Measurements from ENCODE around the gene ZNF195.
"Not testable (repeated sequence)": the region's sequence is repeated elsewhere in the genome, so short reads cannot be mapped to it uniquely, and the experiment has no call there.

The ZNF195 gene

GRCh38 chr11:3378426-3379423 is at the start of gene ZNF195:
Gene ZNF195, minus strand, starts transcription at chr11:3379146. Its CDS starts 106 bp downstream, at chr11:3379040.
- peak; percentile 94 to 99 for DNase-seq (ENCODE audit: low read depth in 1 of 2, low spot score in 1 of 2)

- not testable (repeated sequence) for DNase-seq (ENCODE audit: low read depth in 1 of 2, low spot score in 1 of 2)
Measured at GRCh38 chr11:3428076-3428475, 49.1 kb upstream of the ZNF195 start.

- DNase-seq (ENCODE audit: low read depth in 1 of 2, low spot score in 1 of 2), result not testable (repeated sequence)
Measured at GRCh38 chr11:3426541-3426940, 47.6 kb upstream of the ZNF195 start.

- DNase-seq (ENCODE audit: low read depth in 1 of 2, low spot score in 1 of 2), result not testable (repeated sequence)
Measured at GRCh38 chr11:3423928-3424327, 45.0 kb upstream of the ZNF195 start.

- not testable (repeated sequence) for DNase-seq (ENCODE audit: low read depth in 1 of 2, low spot score in 1 of 2)
Measured at GRCh38 chr11:3423138-3423731, 44.3 kb upstream of the ZNF195 start.

GRCh38 chr11:3422380-3423137 is 43.6 kb upstream of the ZNF195 start:
- DNase-seq (ENCODE audit: low read depth in 1 of 2, low spot score in 1 of 2), result peak; percentile 95 to 97

- peak; percentile 11 for DNase-seq (ENCODE audit: low read depth in 1 of 2, low spot score in 1 of 2)
Measured at GRCh38 chr11:3421608-3422379, 42.8 kb upstream of the ZNF195 start.

- DNase-seq (ENCODE audit: low read depth in 1 of 2, low spot score in 1 of 2), result not testable (repeated sequence)
Measured at GRCh38 chr11:3420281-3421042, 41.5 kb upstream of the ZNF195 start.

GRCh38 chr11:3419496-3419895 is 40.5 kb upstream of the ZNF195 start:
- not testable (repeated sequence) for DNase-seq (ENCODE audit: low read depth in 1 of 2, low spot score in 1 of 2)

GRCh38 chr11:3417047-3417446 is 38.1 kb upstream of the ZNF195 start:
- DNase-seq (ENCODE audit: low read depth in 1 of 2, low spot score in 1 of 2), result peak; percentile 16 to 43

GRCh38 chr11:3415301-3415700 is 36.4 kb upstream of the ZNF195 start:
- DNase-seq (ENCODE audit: low read depth in 1 of 2, low spot score in 1 of 2), result not testable (repeated sequence)

- DNase-seq (ENCODE audit: low read depth in 1 of 2, low spot score in 1 of 2), result not testable (repeated sequence)
Measured at GRCh38 chr11:3413666-3414065, 34.7 kb upstream of the ZNF195 start.

- DNase-seq (ENCODE audit: low read depth in 1 of 2, low spot score in 1 of 2), result no peak
Measured at GRCh38 chr11:3412837-3413236, 33.9 kb upstream of the ZNF195 start.

GRCh38 chr11:3408722-3409121 is 29.8 kb upstream of the ZNF195 start:
- peak; percentile 63 to 72 for DNase-seq (ENCODE audit: low read depth in 1 of 2, low spot score in 1 of 2)

GRCh38 chr11:3408058-3408605 is 29.2 kb upstream of the ZNF195 start:
- not testable (repeated sequence) for DNase-seq (ENCODE audit: low read depth in 1 of 2, low spot score in 1 of 2)

GRCh38 chr11:3406937-3407336 is 28.0 kb upstream of the ZNF195 start:
- DNase-seq (ENCODE audit: low read depth in 1 of 2, low spot score in 1 of 2), result not testable (repeated sequence)

- DNase-seq (ENCODE audit: low read depth in 1 of 2, low spot score in 1 of 2), result not testable (repeated sequence)
Measured at GRCh38 chr11:3406223-3406875, 27.4 kb upstream of the ZNF195 start.

GRCh38 chr11:3404076-3404925 is 25.4 kb upstream of the ZNF195 start:
- not testable (repeated sequence) for DNase-seq (ENCODE audit: low read depth in 1 of 2, low spot score in 1 of 2)
